ENCODE measurements around the gene KIT.

Gene KIT

GRCh38 chr4:54783402-54784110 is 125.8 kb downstream of the KIT start:
- intact Hi-C loops (cut with DNase I) = loop anchor here (10.0 kb wide), 1 partner anchor 129 kb away; the partner anchor contains the start of gene KIT
- DNase-seq = peak in 1 of 42 donors; percentile 16

GRCh38 chr4:54784161-54784671 is 126.5 kb downstream of the KIT start:
- peak; percentile 57 to 96 (median 82) for DNase-seq
- intact Hi-C loops (cut with DNase I) = loop anchor here (10.0 kb wide), 1 partner anchor 129 kb away; the partner anchor contains the start of gene KIT

Data from head of caudate nucleus (tissue), 42 donors.